GM23338 (cell line): Measurements from ENCODE around the gene BLM. TPM values are rescaled to one million over a fixed set of nuclear protein-coding genes. Genes with fewer than 3 reads are reported as not detected.
"Not testable (repeated sequence)": the region's sequence is repeated elsewhere in the genome, so short reads cannot be mapped to it uniquely, and the experiment has no call there.

Experiments
- ATAC-seq: fragments of 200-7000 bp; cut with Tn5 transposase; 3 replicates; pipeline ENCODE4 v1.9.1; 2020
- DNase-seq: peaks from one replicate; pipeline ENCODE4 v3.0.0-alpha.2; 2015; ENCODE audit warnings: low spot score
- H2AFZ ChIP-seq: fragments of 200-600 bp; sonication (generic); 2 replicates; pipeline ENCODE4 v1.8.0; 2016; ENCODE audit warnings: antibody characterized with exemption, mild to moderate bottlenecking, moderate library complexity
- H3F3A ChIP-seq: fragments of 200-600 bp; sonication (generic); replicated peaks from 2 replicates; pipeline ENCODE4 v1.8.0; 2017; ENCODE audit warnings: antibody characterized with exemption, mixed run types, low read depth
- H3K27ac ChIP-seq: fragments of 200-600 bp; sonication (generic); 2 replicates; pipeline ENCODE4 v1.6.1; 2016; ENCODE audit warnings: low read depth
- H3K27me3 ChIP-seq: fragments of 200-600 bp; sonication (generic); 2 replicates; pipeline ENCODE4 v1.8.0; 2016; ENCODE audit warnings: mild to moderate bottlenecking, mixed run types, moderate library complexity; ENCODE audit not compliant: insufficient read depth
- H3K36me3 ChIP-seq: fragments of 200-600 bp; sonication (generic); 2 replicates; pipeline ENCODE4 v1.8.0; 2016; ENCODE audit warnings: mild to moderate bottlenecking; ENCODE audit not compliant: insufficient read depth
- H3K4me1 ChIP-seq: fragments of 200-600 bp; sonication (generic); 2 replicates; pipeline ENCODE4 v1.8.0; 2016; ENCODE audit warnings: mild to moderate bottlenecking, moderate library complexity; ENCODE audit not compliant: insufficient read depth
- H3K4me2 ChIP-seq: fragments of 200-600 bp; sonication (generic); 2 replicates; pipeline ENCODE4 v1.7.1; 2017; ENCODE audit warnings: mixed run types
- H3K4me3 ChIP-seq: fragments of 200-600 bp; sonication (generic); 2 replicates; pipeline ENCODE4 v1.6.1; 2016; ENCODE audit warnings: mixed run types
- H3K79me2 ChIP-seq: fragments of 200-600 bp; sonication (generic); replicated peaks from 2 replicates; pipeline ENCODE4 v1.8.0; 2017; ENCODE audit warnings: mild to moderate bottlenecking; ENCODE audit not compliant: insufficient read depth
- H3K9me2 ChIP-seq: fragments of 200-600 bp; sonication (generic); 2 replicates; pipeline ENCODE4 v1.8.0; 2017; ENCODE audit not compliant: insufficient read depth
- H4K20me1 ChIP-seq: fragments of 200-600 bp; sonication (generic); replicated peaks from 2 replicates; pipeline ENCODE4 v1.8.0; 2017; ENCODE audit warnings: mild to moderate bottlenecking; ENCODE audit not compliant: insufficient read depth
- H3K27ac Mint-ChIP-seq: 2 replicates; pipeline ENCODE4 v1.8.0; 2020; ENCODE audit warnings: inconsistent platforms, mild to moderate bottlenecking, moderate library complexity, mixed read lengths
- H3K27me3 Mint-ChIP-seq: 3 replicates; pipeline ENCODE4 v1.8.0; 2022; ENCODE audit warnings: low read depth, mild to moderate bottlenecking, moderate library complexity, mixed read lengths, inconsistent platforms; ENCODE audit not compliant: insufficient read depth, poor library complexity
- H3K36me3 Mint-ChIP-seq: 3 replicates; pipeline ENCODE4 v1.8.0; 2021; ENCODE audit warnings: low read depth, mild to moderate bottlenecking, inconsistent platforms, moderate library complexity, mixed read lengths
- H3K4me1 Mint-ChIP-seq: 3 replicates; pipeline ENCODE4 v1.8.0; 2020; ENCODE audit warnings: mild to moderate bottlenecking, inconsistent platforms, mixed read lengths
- H3K4me3 Mint-ChIP-seq: 3 replicates; pipeline ENCODE4 v1.8.0; 2021; ENCODE audit warnings: moderate library complexity, mild to moderate bottlenecking, inconsistent platforms, mixed read lengths
- H3K9me3 Mint-ChIP-seq: 3 replicates; pipeline ENCODE4 v1.8.0; 2020; ENCODE audit warnings: moderate library complexity, mild to moderate bottlenecking, inconsistent platforms, mixed read lengths
- CREB1 ChIP-seq: fragments of 250-450 bp; sonication (Bioruptor Pico); IDR thresholded peaks from 2 replicates; pipeline ENCODE4 v1.5.0; 2020; ENCODE audit warnings: low read depth, mild to moderate bottlenecking, moderate library complexity
- JUNB ChIP-seq: IDR thresholded peaks from one replicate; pipeline ENCODE4 v1.6.1; 2016; ENCODE audit warnings: antibody characterized with exemption; ENCODE audit not compliant: unreplicated experiment
- STAT1 ChIP-seq: IDR thresholded peaks from one replicate; pipeline ENCODE4 v1.6.1; 2016; ENCODE audit warnings: antibody characterized with exemption; ENCODE audit not compliant: unreplicated experiment
- ZNF114 ChIP-seq: fragments of 250-450 bp; sonication (Bioruptor Pico); IDR thresholded peaks from 2 replicates; pipeline ENCODE4 v1.5.0; 2020; ENCODE audit warnings: mild to moderate bottlenecking, moderate library complexity
- ZNF331 ChIP-seq: fragments of 250-450 bp; sonication (Bioruptor Pico); IDR thresholded peaks from 2 replicates; pipeline ENCODE4 v1.5.0; 2020; ENCODE audit warnings: low read depth, mild to moderate bottlenecking, moderate library complexity
- polyA plus RNA-seq: library from polyadenylated mRNA; unstranded; fragments of >200 nt; fragmentation: Nextera tagmentation; extraction: Ambion mirVana; gene quantifications from 2 replicates; pipeline ENCODE4 v1.2.1, GENCODE V29; 2016
- total RNA-seq: library from RNA; depleted of rRNA; stranded (reverse); fragments of >200 nt; shearing (Covaris generic); gene quantifications from 2 replicates; pipeline ENCODE4 v1.2.3, GENCODE V29; 2014
- TF ChIP-seq, protein P1 (sequence below): IDR thresholded peaks from one replicate; pipeline ENCODE4 v1.6.1; 2018; ENCODE audit warnings: antibody characterized with exemption; ENCODE audit not compliant: unreplicated experiment

Gene BLM
- total and polyA plus RNA-seq, 2 experiments from 2014 or later: 43.1 to 43.3 TPM

DNA sequence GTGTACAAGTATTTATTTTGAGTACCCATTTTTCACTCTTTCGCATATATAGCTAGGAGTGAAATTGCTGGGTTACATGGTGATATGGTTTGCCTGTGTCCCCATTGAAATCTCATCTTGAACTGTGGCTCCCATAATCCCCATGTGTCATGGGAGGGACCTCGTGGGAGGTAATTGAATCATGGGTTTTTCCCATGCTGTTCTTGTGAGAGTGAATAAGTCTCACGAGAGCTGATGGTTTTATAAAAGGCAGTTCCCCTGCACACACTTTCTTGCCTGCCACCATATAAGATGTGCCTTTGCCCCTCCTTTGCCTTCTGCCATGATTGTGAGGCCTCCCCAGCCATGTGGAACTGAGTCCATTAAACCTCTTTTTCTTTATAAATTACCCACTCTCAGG lies 23.4 kb downstream of the BLM start:
- H3K4me3 ChIP-seq, H3K4me1 ChIP-seq, H3K27me3 Mint-ChIP-seq, H2AFZ ChIP-seq, H3K27ac ChIP-seq, H3K4me1 Mint-ChIP-seq, H3F3A ChIP-seq, H3K9me3 Mint-ChIP-seq, H3K27me3 ChIP-seq, H3K4me2 ChIP-seq, DNase-seq, H3K4me3 Mint-ChIP-seq, H3K27ac Mint-ChIP-seq, H3K36me3 ChIP-seq, H3K9me2 ChIP-seq, ATAC-seq: not testable (repeated sequence)
- peaks cover 13% of the 10 kb centered on the region for H4K20me1 ChIP-seq
- peaks cover 11% of the 10 kb centered on the region; the same call in 2 of the 3 replicates for H3K36me3 Mint-ChIP-seq
- peaks cover 88% of the 10 kb centered on the region for H3K79me2 ChIP-seq

GRCh38 chr15:90742087-90742486 lies 24.9 kb downstream of the BLM start:
- Mint-ChIP-seq H3K4me3 (no peak overlapping the region), H3K27ac (no peak overlapping the region), H3K27me3 (no peaks in the 10 kb centered on the region), H3K4me1 (no peaks in the 10 kb centered on the region), H3K9me3 (no peaks in the 10 kb centered on the region), H3K36me3 (peaks cover 11% of the 10 kb centered on the region; the same call in 2 of the 3 replicates)
- Histone ChIP-seq H3K4me3 (no peak overlapping the region), H4K20me1 (peaks cover 13% of the 10 kb centered on the region), H3K27me3 (no peaks in the 10 kb centered on the region), H3K79me2 (peaks cover 89% of the 10 kb centered on the region), H3K9me2 (no peaks in the 10 kb centered on the region), H3F3A (no peaks in the 10 kb centered on the region), H2AFZ (no peak overlapping the region), H3K4me2 (no peak overlapping the region), H3K4me1 (no peaks in the 10 kb centered on the region; the same call in 1 of the 2 replicates), H3K27ac (no peak overlapping the region), H3K36me3 (no peaks in the 10 kb centered on the region)
- DNase-seq: peak; percentile 8
- peak; percentile 36; the same call in 1 of the 3 replicates for ATAC-seq
- TF ChIP-seq ZNF114 (CRISPR knock-in tag) (no peak), CREB1 (CRISPR knock-in tag) (no peak), STAT1 (no peak), JUNB (no peak)
- TF ChIP-seq, protein P1, sequence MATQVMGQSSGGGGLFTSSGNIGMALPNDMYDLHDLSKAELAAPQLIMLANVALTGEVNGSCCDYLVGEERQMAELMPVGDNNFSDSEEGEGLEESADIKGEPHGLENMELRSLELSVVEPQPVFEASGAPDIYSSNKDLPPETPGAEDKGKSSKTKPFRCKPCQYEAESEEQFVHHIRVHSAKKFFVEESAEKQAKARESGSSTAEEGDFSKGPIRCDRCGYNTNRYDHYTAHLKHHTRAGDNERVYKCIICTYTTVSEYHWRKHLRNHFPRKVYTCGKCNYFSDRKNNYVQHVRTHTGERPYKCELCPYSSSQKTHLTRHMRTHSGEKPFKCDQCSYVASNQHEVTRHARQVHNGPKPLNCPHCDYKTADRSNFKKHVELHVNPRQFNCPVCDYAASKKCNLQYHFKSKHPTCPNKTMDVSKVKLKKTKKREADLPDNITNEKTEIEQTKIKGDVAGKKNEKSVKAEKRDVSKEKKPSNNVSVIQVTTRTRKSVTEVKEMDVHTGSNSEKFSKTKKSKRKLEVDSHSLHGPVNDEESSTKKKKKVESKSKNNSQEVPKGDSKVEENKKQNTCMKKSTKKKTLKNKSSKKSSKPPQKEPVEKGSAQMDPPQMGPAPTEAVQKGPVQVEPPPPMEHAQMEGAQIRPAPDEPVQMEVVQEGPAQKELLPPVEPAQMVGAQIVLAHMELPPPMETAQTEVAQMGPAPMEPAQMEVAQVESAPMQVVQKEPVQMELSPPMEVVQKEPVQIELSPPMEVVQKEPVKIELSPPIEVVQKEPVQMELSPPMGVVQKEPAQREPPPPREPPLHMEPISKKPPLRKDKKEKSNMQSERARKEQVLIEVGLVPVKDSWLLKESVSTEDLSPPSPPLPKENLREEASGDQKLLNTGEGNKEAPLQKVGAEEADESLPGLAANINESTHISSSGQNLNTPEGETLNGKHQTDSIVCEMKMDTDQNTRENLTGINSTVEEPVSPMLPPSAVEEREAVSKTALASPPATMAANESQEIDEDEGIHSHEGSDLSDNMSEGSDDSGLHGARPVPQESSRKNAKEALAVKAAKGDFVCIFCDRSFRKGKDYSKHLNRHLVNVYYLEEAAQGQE: no peak

DNA sequence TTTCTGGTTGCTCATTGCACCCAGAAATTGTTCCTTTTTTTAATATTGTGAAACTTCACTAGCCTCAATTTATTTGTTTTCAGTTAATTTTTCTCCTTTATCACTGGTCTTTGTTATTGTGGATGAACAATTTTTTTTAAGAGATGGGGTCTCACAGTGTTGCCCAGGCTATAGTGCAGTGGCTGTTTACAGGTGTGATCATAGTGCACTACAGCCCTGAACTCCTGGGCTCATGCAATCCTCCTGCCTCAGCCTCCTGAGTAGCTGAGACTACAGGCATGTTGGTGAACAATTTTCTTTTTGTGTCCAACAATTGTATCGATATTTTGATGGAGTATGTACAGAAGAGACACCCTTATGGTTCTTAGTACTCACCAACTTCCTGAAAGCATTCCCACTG lies 26.3 kb downstream of the BLM start:
- H3K4me2 ChIP-seq: no peak overlapping the region
- no peak overlapping the region for H3K27ac ChIP-seq
- H3K4me3 ChIP-seq: no peak overlapping the region
- ATAC-seq (no peak), DNase-seq (no peak)
- H3K4me1 Mint-ChIP-seq: no peaks in the 10 kb centered on the region
- H3K79me2 ChIP-seq: peaks cover 88% of the 10 kb centered on the region
- no peaks in the 10 kb centered on the region; the same call in 1 of the 2 replicates for H3K4me1 ChIP-seq
- H3K36me3 Mint-ChIP-seq: peaks cover 16% of the 10 kb centered on the region; the same call in 2 of the 3 replicates
- no peak overlapping the region for H3K4me3 Mint-ChIP-seq
- no peak overlapping the region for H3K27ac Mint-ChIP-seq
- H3K9me2 ChIP-seq: no peaks in the 10 kb centered on the region
- H4K20me1 ChIP-seq: peaks cover 13% of the 10 kb centered on the region
- H3K27me3 ChIP-seq: no peaks in the 10 kb centered on the region
- H2AFZ ChIP-seq: no peak overlapping the region
- no peaks in the 10 kb centered on the region for H3K9me3 Mint-ChIP-seq
- H3K27me3 Mint-ChIP-seq: no peaks in the 10 kb centered on the region
- no peaks in the 10 kb centered on the region for H3F3A ChIP-seq
- no peaks in the 10 kb centered on the region for H3K36me3 ChIP-seq
- TF ChIP-seq, protein P1: no peak
- no peak for TF ChIP-seq ZNF331 (CRISPR knock-in tag)
